ENCODE measurements around the gene NISCH. TPM values are rescaled to one million over a fixed set of nuclear protein-coding genes. Genes with fewer than 3 reads are reported as not detected.

Gene NISCH
- total RNA-seq, 1 experiment from 2014 or later: 45.7 TPM

GRCh38 chr3:52435246-52436101 lies 19.9 kb upstream of the NISCH start:
- DNase-seq (ENCODE audit: low read depth): no peak

DNA sequence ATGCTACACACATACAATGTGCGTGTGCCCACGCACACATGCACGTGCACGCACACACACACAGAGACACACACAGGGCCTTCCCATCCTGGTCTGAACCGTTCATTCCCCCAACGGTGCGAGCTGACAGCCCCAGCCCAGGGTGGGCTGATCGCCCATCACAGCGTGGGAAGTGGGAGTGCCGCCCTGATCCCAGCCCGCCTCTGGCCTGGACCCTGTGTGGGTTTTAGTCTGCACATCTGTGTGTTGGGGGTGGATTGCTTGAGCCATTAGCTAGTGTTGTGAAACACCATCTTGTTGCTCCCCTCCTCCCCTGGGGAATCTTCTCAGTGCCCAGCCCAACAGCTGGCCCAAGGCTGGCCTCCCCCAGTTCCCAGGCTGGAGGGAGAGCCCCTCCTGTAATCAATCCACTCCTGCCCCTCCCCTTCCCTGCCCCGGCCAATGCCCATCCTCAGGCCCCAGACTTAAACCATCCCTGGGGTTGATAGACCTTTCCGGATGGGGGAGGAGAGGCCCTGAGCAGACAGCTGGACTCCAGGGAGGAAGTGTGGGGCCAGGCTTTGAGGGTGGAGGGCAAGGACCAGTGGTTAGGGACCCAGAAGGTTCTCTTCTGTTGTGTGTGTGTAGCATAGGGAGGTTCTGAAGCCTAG lies 18.8 kb upstream of the NISCH start:
- peak; percentile 71 for DNase-seq (ENCODE audit: low read depth)

DNA sequence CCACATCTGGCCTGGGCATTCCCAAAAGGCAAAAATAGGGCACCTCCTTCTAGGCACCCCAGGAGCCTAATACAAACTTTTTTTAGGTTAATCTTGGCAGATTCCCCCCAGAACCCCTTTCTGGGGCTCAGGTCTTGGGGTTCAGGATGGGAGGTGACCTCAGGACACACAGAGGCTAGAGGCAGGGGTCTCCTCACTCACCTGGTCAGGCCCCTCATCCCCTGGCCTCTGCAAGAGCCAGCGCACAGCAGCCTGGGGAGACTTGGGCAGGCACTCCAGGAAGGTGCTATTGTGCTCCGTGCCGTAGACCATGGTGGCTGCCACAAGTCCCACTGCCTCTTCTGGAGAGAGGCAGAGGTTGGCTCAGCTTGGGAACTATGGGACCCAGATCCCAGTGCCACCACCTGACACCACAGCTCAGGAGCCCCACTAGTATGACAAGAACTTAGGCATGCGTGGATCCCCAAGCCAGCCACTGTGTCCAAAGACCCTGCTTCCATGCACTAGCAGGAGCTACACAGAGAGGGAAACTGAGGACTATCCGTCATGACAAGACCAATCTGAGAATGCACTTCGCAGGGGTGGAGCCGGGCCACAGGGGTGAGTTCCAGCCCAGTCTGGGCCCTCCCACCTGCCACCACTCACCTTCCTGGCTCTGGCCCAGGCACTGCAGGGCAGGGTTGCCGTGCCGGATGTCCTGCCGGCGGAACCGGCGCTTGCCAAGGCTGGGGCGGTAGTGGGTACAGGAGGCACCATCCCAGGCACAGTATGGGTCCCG lies 17.9 kb upstream of the NISCH start:
- no peak for DNase-seq (ENCODE audit: low read depth)

DNA sequence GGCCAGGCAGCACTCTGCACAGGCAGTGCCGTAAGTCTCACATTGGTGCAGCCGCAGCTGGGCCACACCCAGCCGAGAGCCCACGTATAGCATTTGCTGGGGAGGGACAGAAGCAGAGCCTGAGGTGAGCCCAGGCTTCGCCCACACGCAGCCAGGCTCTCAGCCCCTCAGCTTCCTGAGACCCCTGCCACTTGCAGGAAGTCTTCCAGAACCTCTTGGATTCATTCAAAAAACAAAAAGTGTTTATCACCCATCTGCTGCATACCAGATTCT lies 17.4 kb upstream of the NISCH start:
- DNase-seq (ENCODE audit: low read depth): no peak

GRCh38 chr3:52438579-52439425 lies 16.6 kb upstream of the NISCH start:
- DNase-seq (ENCODE audit: low read depth): no peak

DNA sequence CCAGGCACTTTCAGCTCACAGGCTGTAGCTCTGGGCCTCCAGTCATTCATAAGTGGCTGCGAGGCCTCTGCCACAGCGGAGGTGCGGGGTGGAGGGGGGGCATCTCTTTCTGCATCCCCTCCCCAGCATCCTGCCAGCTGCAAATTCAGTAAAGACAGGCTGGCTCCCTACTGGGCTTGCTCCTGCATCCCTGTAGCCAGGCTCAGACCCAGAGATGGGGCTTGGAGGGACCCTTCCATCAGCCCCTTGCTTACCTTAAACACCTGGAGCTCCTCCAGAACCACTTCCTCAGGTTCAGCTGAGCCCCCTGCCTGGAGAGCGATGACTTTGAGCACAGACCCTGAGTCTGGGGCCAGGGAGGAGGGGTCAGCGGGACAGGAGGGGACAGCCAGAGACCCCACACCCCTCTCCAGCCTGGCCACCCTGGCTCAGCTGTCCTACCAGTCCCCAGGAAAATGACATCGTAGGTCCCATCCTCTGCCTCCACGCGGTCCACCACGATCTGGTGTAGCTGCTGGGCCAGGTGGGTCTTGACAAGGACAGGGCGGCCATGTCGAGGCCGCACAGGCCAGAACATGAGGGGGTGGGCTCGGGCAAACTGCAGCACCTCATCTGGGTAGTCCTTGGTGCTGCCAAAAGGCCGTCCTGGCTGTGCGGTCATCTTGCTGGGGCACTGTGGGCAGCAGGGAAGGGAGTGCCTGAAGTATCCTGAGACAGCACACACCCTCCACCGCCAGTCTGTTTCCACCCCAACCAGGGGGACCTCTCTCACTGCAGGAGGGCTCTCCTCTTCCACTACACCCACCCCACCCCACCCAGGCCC lies 15.8 kb upstream of the NISCH start:
- DNase-seq (ENCODE audit: low read depth): no peak

DNA sequence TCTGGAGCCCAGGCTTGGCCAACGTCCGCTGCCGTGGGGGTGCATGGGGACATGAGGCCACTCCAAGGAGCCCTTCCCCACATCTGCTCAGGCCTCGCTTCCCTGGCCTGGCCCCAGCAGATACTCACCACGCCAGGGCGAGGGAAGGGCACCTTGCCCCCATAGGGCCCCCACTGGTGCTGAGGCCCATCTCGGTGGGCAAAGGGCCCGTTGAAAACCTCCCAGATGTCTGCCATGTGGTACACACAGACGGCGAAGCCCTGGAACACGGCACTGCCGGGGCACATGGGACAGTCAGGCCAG lies 15.2 kb upstream of the NISCH start:
- DNase-seq (ENCODE audit: low read depth): no peak

GRCh38 chr3:52440671-52441070 lies 14.7 kb upstream of the NISCH start:
- DNase-seq (ENCODE audit: low read depth): no peak

DNA sequence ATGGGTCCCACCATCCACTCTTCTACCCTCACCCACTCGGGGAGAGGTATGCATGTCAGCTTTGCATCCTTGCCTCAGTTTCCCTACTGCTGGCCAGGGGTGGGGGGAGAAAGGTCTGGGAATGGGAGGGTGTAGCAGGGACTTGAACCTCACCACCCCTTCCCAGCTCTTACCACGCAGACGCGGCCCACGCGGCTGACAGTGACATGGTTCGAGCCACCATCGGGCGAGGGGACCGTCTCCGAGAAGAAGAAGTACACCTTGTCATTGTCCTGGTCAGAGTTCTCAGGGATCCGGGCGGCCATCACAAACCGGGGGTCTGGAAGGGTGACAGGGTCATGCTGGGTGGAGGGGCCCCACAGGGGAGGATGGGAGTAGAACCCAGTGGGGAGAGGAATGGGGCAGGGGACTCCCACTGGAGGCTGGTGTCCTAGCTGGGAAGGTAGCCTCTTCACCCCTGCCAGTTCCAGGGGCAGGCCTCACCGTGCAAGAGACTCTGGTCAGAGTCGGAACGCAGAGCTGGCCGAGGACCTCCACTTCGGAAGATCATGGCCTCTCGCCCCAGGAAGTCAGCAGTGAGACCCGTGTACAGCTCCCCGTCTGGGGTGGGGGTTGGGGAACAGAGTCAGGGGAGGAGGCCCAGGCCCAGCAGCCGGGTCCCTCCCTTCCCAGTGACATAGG lies 14.2 kb upstream of the NISCH start:
- no peak for DNase-seq (ENCODE audit: low read depth)

DNA sequence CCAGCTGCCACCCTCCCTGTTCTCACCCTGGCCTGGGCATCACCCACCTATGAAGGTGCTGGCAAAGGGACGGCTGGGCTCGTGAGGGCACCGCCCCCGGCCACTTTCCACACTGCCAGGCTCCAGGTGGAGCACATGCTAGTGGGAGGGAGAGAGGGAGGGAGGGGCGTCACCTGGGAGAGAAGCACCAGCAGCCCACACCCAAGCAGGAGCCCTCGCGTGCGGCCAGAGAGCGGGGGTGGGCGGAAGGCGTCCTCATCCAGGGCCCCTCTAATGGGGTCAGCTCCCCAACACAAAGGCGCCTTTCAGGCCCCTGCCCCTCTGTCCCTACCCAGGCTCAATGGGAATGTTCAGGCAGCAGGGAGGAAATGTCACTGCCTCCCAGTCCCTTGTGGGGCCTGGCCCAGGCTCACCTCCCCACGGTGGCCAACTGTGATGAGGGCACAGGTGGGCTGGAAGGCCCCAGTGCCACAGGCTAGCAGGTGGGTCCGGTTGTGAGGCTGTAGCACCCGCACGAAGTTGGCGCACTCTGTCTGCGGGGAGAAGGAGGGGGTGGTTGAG lies 13.6 kb upstream of the NISCH start:
- no peak for DNase-seq (ENCODE audit: low read depth)

GRCh38 chr3:52442409-52443267 lies 12.8 kb upstream of the NISCH start:
- no peak for DNase-seq (ENCODE audit: low read depth)

- DNase-seq (ENCODE audit: low read depth): no peak
Observed at GRCh38 chr3:52443268-52443610, 12.2 kb upstream of the NISCH start.

DNA sequence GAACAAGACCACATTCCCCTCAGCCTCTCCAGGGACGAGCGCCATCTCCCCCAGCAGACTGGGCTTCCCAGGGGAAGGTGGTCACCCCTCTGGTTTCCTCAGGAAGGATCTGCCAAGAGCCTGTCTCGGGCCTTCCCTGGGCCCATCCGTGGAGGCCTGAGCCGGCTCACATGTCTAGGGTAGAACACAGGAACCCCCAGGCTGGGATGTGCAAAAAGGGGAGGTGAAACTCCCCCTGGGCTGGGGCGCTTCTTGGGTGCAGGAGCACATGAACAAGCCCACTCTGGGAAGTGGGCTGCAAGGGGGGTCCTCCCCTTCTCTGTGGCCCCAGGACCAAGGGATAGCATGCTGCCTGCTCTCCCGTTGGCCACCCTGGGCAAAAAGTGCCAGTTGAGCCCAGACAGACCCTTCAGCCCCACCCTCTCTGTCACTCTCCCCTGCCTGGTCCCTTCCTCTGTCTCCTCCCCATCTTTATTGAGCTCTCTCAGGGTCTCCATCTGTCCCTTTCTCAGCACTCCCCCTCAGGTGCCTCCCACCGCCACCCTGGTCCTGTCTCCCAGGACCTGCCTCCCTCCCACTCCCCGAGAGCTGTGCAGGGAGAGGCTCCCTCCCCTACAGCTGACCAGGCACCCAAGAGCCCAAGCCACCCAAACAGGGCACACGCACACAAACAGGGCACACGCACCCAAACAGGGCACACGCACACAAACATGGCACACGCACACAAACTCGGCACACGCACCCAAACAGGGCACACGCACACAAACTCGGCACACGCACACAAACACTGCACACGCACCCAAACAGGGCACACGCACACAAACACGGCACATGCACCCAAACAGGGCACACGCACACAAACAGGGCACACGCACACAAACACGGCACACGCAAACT lies 11.4 kb upstream of the NISCH start:
- no peak for DNase-seq (ENCODE audit: low read depth)

DNA sequence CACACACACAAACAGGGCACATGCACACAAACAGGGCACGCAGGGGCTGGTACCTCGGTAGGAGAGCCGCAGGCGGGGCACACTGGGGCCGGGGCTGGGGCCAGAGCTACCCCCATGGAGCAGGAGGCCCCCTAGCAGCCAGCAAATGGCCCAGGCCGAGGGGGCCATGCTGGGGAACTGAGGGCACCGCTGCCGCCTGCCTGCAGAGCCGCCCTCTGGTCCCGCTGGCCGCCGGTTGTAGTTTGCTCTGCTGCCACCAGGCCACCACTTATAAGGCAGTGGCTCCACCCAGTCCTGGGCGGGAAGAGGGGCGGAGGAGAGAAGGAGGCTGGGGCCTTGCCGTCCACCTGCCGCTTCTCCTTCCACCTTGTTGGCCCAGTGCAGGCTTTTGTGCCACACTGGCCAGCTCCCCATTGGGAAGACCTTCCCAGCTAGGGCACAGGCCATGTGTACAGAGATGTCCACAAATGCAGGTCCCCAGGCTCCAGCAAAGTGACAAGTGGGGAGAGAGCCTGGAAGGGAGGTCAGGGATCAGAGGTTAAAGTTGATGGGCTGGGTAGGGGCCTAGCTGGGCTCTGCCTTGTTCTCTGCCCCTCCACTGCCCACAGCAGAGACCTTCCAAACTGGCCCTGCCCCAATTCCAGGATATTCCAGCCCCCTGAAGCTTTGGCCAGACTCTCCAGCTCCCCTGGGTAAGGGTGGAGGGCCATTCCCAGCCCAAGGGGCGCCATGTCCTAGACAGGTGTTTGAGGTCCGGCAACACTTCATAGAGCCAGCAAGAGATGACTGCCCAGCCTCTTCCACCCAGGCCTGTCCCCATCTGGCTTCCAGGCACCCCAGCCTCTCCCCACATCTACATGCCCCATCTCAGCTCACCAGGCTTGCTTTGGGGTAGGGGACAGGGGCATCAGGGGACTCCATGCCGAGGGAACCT lies 10.3 kb upstream of the NISCH start, which contains the start of gene SEMA3G:
SEMA3G (minus strand) TSS at position 244 of the 934 bp plus-strand sequence; CDS start at position 168, 76 bp downstream.
- peak; percentile 15 for DNase-seq (ENCODE audit: low read depth)

GRCh38 chr3:52446042-52446441 lies 9.4 kb upstream of the NISCH start:
- no peak for DNase-seq (ENCODE audit: low read depth)

- peak; percentile 59 for DNase-seq (ENCODE audit: low read depth)
Observed at GRCh38 chr3:52446631-52447511, 8.5 kb upstream of the NISCH start.

Measured in LHCN-M2 (cell line).